ENCODE measurements around the gene NSF.

- TF ChIP-seq POLR2A (IDR thresholded peaks at IDR 0.05) (no peak), CTCF (IDR thresholded peaks at IDR 0.05) (no peak)
These were observed 154.9 kb downstream of the NSF start for GRCh38 chr17:46745376-46745775.

Data from uterus (tissue), 2 donors.